ENCODE measurements around the gene ZBED5. TPM values are rescaled to one million over a fixed set of nuclear protein-coding genes. Genes with fewer than 3 reads are reported as not detected.

The ZBED5 gene
- total RNA-seq = 10.3 and 23.0 TPM in 2 replicates

GRCh38 chr11:10857709-10858438 is at the start of gene ZBED5:
ZBED5 (minus strand) TSS chr11:10858053; CDS start chr11:10854945, 3,108 bp downstream.

GRCh38 chr11:10808553-10809372 is 49.1 kb downstream of the ZBED5 start, which contains the start of gene EIF4G2:
EIF4G2 (minus strand) TSS chr11:10808926.

Other genes starting within 250 kb of the ZBED5 start
- 1.8 and 19.2 TPM in 2 replicates for gene IRAG1, start 164.3 kb downstream of the ZBED5 start, total RNA-seq
- 19.0 and 24.3 TPM in 2 replicates for gene CTR9, start 106.8 kb downstream of the ZBED5 start, total RNA-seq
- gene EIF4G2, start 49.1 kb downstream of the ZBED5 start, total RNA-seq = 748 and 1,238 TPM in 2 replicates